ENCODE results near the gene CD34. TPM values are rescaled to one million over a fixed set of nuclear protein-coding genes. Genes with fewer than 3 reads are reported as not detected.

CD34 gene
- total RNA-seq, 1 donor from 2014 or later: 69.6 TPM

GRCh38 chr1:207840380-207840779 lies 70.5 kb downstream of the CD34 start:
- no peak for DNase-seq
- Histone ChIP-seq H3K27ac (replicated peaks) (peak overlapping the region; percentile 28), H3K9me3 (replicated peaks) (no peaks in the 10 kb centered on the region), H3K27me3 (ENCODE audit: low read depth) (no peaks in the 10 kb centered on the region), H3K4me3 (no peak overlapping the region), H3K4me1 (peaks cover 88% of the 10 kb centered on the region), H3K36me3 (peaks cover 11% of the 10 kb centered on the region)
- intact Hi-C loops (cut with micrococcal nuclease): no loop called here
- TF ChIP-seq CTCF (IDR thresholded peaks at IDR 0.05; ENCODE audit: borderline replicate concordance): peak; percentile 32

- H3K27ac ChIP-seq (replicated peaks): peak overlapping the region; percentile 97
- DNase-seq: no peak
- H3K27me3 ChIP-seq (ENCODE audit: low read depth): no peaks in the 10 kb centered on the region
- intact Hi-C loops (cut with micrococcal nuclease): no loop called here
- TF ChIP-seq CTCF (IDR thresholded peaks at IDR 0.05; ENCODE audit: borderline replicate concordance): no peak
- no peaks in the 10 kb centered on the region for H3K9me3 ChIP-seq (replicated peaks)
- H3K4me3 ChIP-seq: no peak overlapping the region
- peaks cover 11% of the 10 kb centered on the region for H3K36me3 ChIP-seq
- H3K4me1 ChIP-seq: peaks cover 89% of the 10 kb centered on the region
Observed at GRCh38 chr1:207839083-207839413, 71.9 kb downstream of the CD34 start.

GRCh38 chr1:207838156-207839082 lies 72.5 kb downstream of the CD34 start:
- no peaks in the 10 kb centered on the region for H3K9me3 ChIP-seq (replicated peaks)
- H3K4me3 ChIP-seq: no peak overlapping the region
- peaks cover 11% of the 10 kb centered on the region for H3K36me3 ChIP-seq
- intact Hi-C loops (cut with micrococcal nuclease): no loop called here
- peak; percentile 80 for DNase-seq
- H3K4me1 ChIP-seq: peaks cover 90% of the 10 kb centered on the region
- no peaks in the 10 kb centered on the region for H3K27me3 ChIP-seq (ENCODE audit: low read depth)
- peak overlapping the region; percentile 97 for H3K27ac ChIP-seq (replicated peaks)
- TF ChIP-seq CTCF (IDR thresholded peaks at IDR 0.05; ENCODE audit: borderline replicate concordance): no peak

- H3K4me1 ChIP-seq: peaks cover 97% of the 10 kb centered on the region
- intact Hi-C loops (cut with micrococcal nuclease): no loop called here
- no peak for DNase-seq
Observed at GRCh38 chr1:207837673-207838072, 73.3 kb downstream of the CD34 start.

More at GRCh38 chr1:207837673-207838072, 73.3 kb downstream of the CD34 start:
- no peak overlapping the region for H3K4me3 ChIP-seq
- no peaks in the 10 kb centered on the region for H3K27me3 ChIP-seq (ENCODE audit: low read depth)
- H3K9me3 ChIP-seq (replicated peaks): no peaks in the 10 kb centered on the region
- peak overlapping the region; percentile 97 for H3K27ac ChIP-seq (replicated peaks)
- no peak for TF ChIP-seq CTCF (IDR thresholded peaks at IDR 0.05; ENCODE audit: borderline replicate concordance)
- H3K36me3 ChIP-seq: peaks cover 11% of the 10 kb centered on the region
